Measurements from ENCODE around the gene UNC5C. TPM values are rescaled to one million over a fixed set of nuclear protein-coding genes. Genes with fewer than 3 reads are reported as not detected.

UNC5C gene
- total and polyA plus RNA-seq, 2 of the 8 experiments (the other 6 are each of a cell fraction or from before 2014, with no cell fraction given), result 0.30 to 1.3 TPM

DNA sequence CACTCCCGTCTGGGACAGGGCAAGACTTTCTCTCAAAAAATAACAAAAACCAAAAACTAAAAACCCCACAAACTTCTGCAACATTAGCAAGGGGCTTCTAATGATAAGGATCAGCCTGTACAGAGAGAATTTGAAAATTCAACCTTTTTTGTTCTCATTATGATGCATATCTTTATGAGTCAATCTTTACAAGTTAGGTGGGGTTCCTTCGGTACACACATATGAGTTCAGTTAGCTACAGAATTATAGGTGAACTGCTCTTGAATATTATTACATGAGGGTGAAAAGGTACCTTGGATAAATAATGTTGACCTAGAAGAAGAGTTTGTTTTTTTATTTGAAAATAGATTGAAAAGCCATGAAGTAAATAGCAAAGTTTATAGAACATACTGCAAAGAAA is 252.7 kb downstream of the UNC5C start:
- POLR2A ChIA-PET (ENCODE audit: partially characterized antibody), result no interaction called here
- DNase-seq (ENCODE audit: low read depth in 1 of 2, low spot score in 2 of 2) (no peak), FAIRE-seq (no peak)
- TF ChIP-seq FOSL1 (IDR thresholded peaks at IDR 0.05; ENCODE audit: insufficient read depth, low read depth, low read length), result no peak
- no peak for TF ChIP-seq KDM1A (IDR thresholded peaks at IDR 0.05; ENCODE audit: borderline replicate concordance, low read length)

More for the DNA sequence above, 252.7 kb downstream of the UNC5C start:
- no peaks in the 10 kb centered on the region for H3K9me3 ChIP-seq (ENCODE audit: insufficient read depth in 2 of 2, low read depth in 1 of 2, low read length in 1 of 2)
- H2BK15ac ChIP-seq (ENCODE audit: low read length), result no peak overlapping the region
- no peak overlapping the region for H2BK12ac ChIP-seq (ENCODE audit: low read depth, low read length)
- no peak overlapping the region for H2AK5ac ChIP-seq (ENCODE audit: low read depth, low read length)
- H3K23me2 ChIP-seq (ENCODE audit: low read depth, low read length), result no peaks in the 10 kb centered on the region
- H2BK120ac ChIP-seq (replicated peaks; ENCODE audit: low read depth, low read length), result no peak overlapping the region
- H2BK5ac ChIP-seq (ENCODE audit: low read depth, low read length), result no peak overlapping the region
- no peaks in the 10 kb centered on the region for H4K20me1 ChIP-seq (replicated peaks in 1 of 2; ENCODE audit: control insufficient read depth in 1 of 2, insufficient read depth in 2 of 2, low read length in 2 of 2)
- no peak overlapping the region for H4K91ac ChIP-seq (replicated peaks; ENCODE audit: insufficient read length, low read length)
- no peak overlapping the region for H3K14ac ChIP-seq (ENCODE audit: insufficient read length)
- CTCF ChIA-PET (ENCODE audit: partially characterized antibody), result no interaction called here
- H3K27me3 ChIP-seq (replicated peaks in 1 of 4; ENCODE audit: control insufficient read depth in 3 of 4, extremely low read depth in 1 of 4, insufficient read depth in 3 of 4, low read length in 3 of 4), result no peaks in the 10 kb centered on the region
- no peak overlapping the region for H3K56ac ChIP-seq (replicated peaks; ENCODE audit: insufficient read length, low read depth, low read length)
- WGBS, 2 experiments (ENCODE audit: extremely low coverage in 1 of 2, insufficient coverage in 1 of 2, insufficient read length in 1 of 2, insufficient replicate concordance in 2 of 2, low coverage in 1 of 2, low lambda C conversion rate in 2 of 2, missing lambda C conversion rate in 1 of 2), result 84% methylated on average over 2 of the region's 2 CpGs; no CpG with 5 or more reads in 1 of the 2 experiments
- H4K8ac ChIP-seq (ENCODE audit: extremely low read depth, insufficient read depth, low read length), result no peak overlapping the region
- no peaks in the 10 kb centered on the region for H3K79me1 ChIP-seq (ENCODE audit: low read depth, low read length)
- no peak overlapping the region for H3K18ac ChIP-seq (ENCODE audit: extremely low read depth, low read length)
- no peak overlapping the region for H3K4me2 ChIP-seq (ENCODE audit: insufficient read depth in 1 of 2, low read depth in 2 of 2, low read length in 2 of 2)
- no peaks in the 10 kb centered on the region for H3K36me3 ChIP-seq (ENCODE audit: control insufficient read depth in 2 of 4, insufficient read depth in 4 of 4, low read length in 3 of 4)
- no peak overlapping the region for H3K4ac ChIP-seq (replicated peaks; ENCODE audit: insufficient read length, low read depth, low read length)
- H3K27ac ChIP-seq (ENCODE audit: low read depth, low read length), result no peak overlapping the region
- no peak overlapping the region for H3K9ac ChIP-seq (replicated peaks in 1 of 4; ENCODE audit: extremely low read depth in 1 of 4, low read depth in 3 of 4, low read length in 3 of 4)
- H3K4me3 ChIP-seq (ENCODE audit: extremely low read depth in 1 of 4, insufficient read depth in 2 of 4, low read depth in 3 of 4, low read length in 4 of 4), result no peak overlapping the region
- H3K4me1 ChIP-seq (replicated peaks in 1 of 4; ENCODE audit: control insufficient read depth in 3 of 4, insufficient read depth in 4 of 4, low read length in 3 of 4), result no peaks in the 10 kb centered on the region
- no peak overlapping the region for H3K23ac ChIP-seq (ENCODE audit: insufficient read length)
- no peak overlapping the region for H2BK20ac ChIP-seq (ENCODE audit: low read length)
- no peak overlapping the region for H2AFZ ChIP-seq (ENCODE audit: low read length)
- no peak overlapping the region for H4K5ac ChIP-seq (ENCODE audit: insufficient read length, low read depth, low read length)
- no peaks in the 10 kb centered on the region for H3K79me2 ChIP-seq (ENCODE audit: control insufficient read depth in 1 of 2, insufficient read depth in 2 of 2, low read length in 2 of 2)
